Astrocyte of the spinal cord (primary cell): ENCODE measurements around the gene TBX10.
"Not testable (repeated sequence)": the region's sequence is repeated elsewhere in the genome, so short reads cannot be mapped to it uniquely, and the experiment has no call there.

ENCODE experiments used
- DNase-seq: peaks from one replicate; pipeline ENCODE4 v3.0.0; 2011; ENCODE audit warnings: low read depth, low spot score
- H3K4me3 ChIP-seq: 2 replicates; pipeline ENCODE4 v1.5.1; 2011; ENCODE audit warnings: low read depth, mild to moderate bottlenecking, low read length, moderate library complexity
- CTCF ChIP-seq: IDR thresholded peaks from 2 replicates; pipeline ENCODE4 v1.5.1; 2012; ENCODE audit warnings: low read depth, mild to moderate bottlenecking, low read length, inconsistent platforms
- in situ Hi-C: cut with HindIII; loops from 2 replicates; pipeline ENCODE4 v1.10.0; 2017; ENCODE audit warnings: low sequenced_read_pairs

TBX10 gene

GRCh38 chr11:67638535-67639437, 777 bp downstream of the TBX10 start:
- TF ChIP-seq CTCF: no peak
- in situ Hi-C loops: no loop called here
- DNase-seq: no peak
- no peak overlapping the region for H3K4me3 ChIP-seq

GRCh38 chr11:67637441-67637840, 2.1 kb downstream of the TBX10 start:
- H3K4me3 ChIP-seq, in situ Hi-C loops, DNase-seq: not testable (repeated sequence)

GRCh38 chr11:67636962-67637361, 2.6 kb downstream of the TBX10 start:
- no peak overlapping the region for H3K4me3 ChIP-seq
- no peak for DNase-seq
- no peak for TF ChIP-seq CTCF
- in situ Hi-C loops: no loop called here

- DNase-seq: no peak
- in situ Hi-C loops: no loop called here
Measured at GRCh38 chr11:67635231-67635521, 4.4 kb downstream of the TBX10 start.

GRCh38 chr11:67634366-67635230, 5.0 kb downstream of the TBX10 start:
- H3K4me3 ChIP-seq: no peak overlapping the region
- no peak for TF ChIP-seq CTCF
- DNase-seq: no peak
- in situ Hi-C loops: no loop called here

More at GRCh38 chr11:67635231-67635521, 4.4 kb downstream of the TBX10 start:
- H3K4me3 ChIP-seq: no peak overlapping the region
- TF ChIP-seq CTCF: no peak

- H3K4me3 ChIP-seq: no peak overlapping the region
- in situ Hi-C loops: no loop called here
- no peak for DNase-seq
- TF ChIP-seq CTCF: no peak
Measured at GRCh38 chr11:67633758-67634365, 5.7 kb downstream of the TBX10 start.
